Ovary (tissue), 3 donors: ENCODE data around the gene NEUROG1.

Source experiments
- EP300 ChIP-seq: sonication (generic); formaldehyde crosslinking; IDR thresholded peaks from one replicate; pipeline ENCODE4 v1.6.1; 2017; ENCODE audit warnings: antibody characterized with exemption
- POLR2A ChIP-seq: fragments of 450-650 bp; IDR thresholded peaks from one replicate; pipeline ENCODE4 v1.6.1; 2017; ENCODE audit warnings: antibody characterized with exemption, mild to moderate bottlenecking, moderate library complexity
- TF ChIP-seq, protein P1 (sequence below), 3 donors: fragments of 450-650 bp in 2 of 3; fragments of 200-600 bp in 1 of 3; IDR thresholded peaks; one replicate each; pipeline versions ENCODE4 v1.5.1 to v1.8.0; 2016 to 2022; ENCODE audit warnings: antibody characterized with exemption in 3 of 3, mild to moderate bottlenecking in 1 of 3
- donor health status: DM: no; HTN: no; CAD: no.

GRCh38 chr5:135493406-135494180 is 42.2 kb downstream of the NEUROG1 start:
- TF ChIP-seq POLR2A (no peak), EP300 (no peak)
- TF ChIP-seq, protein P1, sequence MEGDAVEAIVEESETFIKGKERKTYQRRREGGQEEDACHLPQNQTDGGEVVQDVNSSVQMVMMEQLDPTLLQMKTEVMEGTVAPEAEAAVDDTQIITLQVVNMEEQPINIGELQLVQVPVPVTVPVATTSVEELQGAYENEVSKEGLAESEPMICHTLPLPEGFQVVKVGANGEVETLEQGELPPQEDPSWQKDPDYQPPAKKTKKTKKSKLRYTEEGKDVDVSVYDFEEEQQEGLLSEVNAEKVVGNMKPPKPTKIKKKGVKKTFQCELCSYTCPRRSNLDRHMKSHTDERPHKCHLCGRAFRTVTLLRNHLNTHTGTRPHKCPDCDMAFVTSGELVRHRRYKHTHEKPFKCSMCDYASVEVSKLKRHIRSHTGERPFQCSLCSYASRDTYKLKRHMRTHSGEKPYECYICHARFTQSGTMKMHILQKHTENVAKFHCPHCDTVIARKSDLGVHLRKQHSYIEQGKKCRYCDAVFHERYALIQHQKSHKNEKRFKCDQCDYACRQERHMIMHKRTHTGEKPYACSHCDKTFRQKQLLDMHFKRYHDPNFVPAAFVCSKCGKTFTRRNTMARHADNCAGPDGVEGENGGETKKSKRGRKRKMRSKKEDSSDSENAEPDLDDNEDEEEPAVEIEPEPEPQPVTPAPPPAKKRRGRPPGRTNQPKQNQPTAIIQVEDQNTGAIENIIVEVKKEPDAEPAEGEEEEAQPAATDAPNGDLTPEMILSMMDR (IDR thresholded peaks at IDR 0.05) = no peak
